AG04450 (cell line): ENCODE data around the gene GK2. TPM values are rescaled to one million over a fixed set of nuclear protein-coding genes. Genes with fewer than 3 reads are reported as not detected.

ENCODE experiments used
- CTCF ChIA-PET: fragments of 300-600, 350-600 bp; formaldehyde crosslinking; extraction: SDS; loops from one replicate; lab custom pipeline; 2022; ENCODE audit warnings: antibody characterized with exemption, inconsistent platforms; lab: Charles Lee
- POLR2A ChIA-PET: fragments of 350-600 bp; formaldehyde crosslinking; extraction: SDS; loops from one replicate; lab custom pipeline; 2021; ENCODE audit warnings: antibody characterized with exemption, inconsistent platforms; lab: Yijun Ruan, JAX
- DNase-seq: peaks from one replicate; pipeline ENCODE4 v3.0.0-alpha.2; 2011; ENCODE audit warnings: low read depth, low spot score
- H3K27ac ChIP-seq: one replicate; pipeline ENCODE4 v1.5.1; 2012; ENCODE audit warnings: low read depth, low read length, control low read depth
- H3K27me3 ChIP-seq: one replicate; pipeline ENCODE4 v1.6.0; 2012; ENCODE audit warnings: low read length; ENCODE audit not compliant: control insufficient read depth, insufficient read depth
- H3K4me3 ChIP-seq: 2 replicates; pipeline ENCODE4 v1.5.1; 2011; ENCODE audit warnings: mild to moderate bottlenecking, low read depth, low read length, control low read depth
- H3K9me3 ChIP-seq: 2 replicates; pipeline ENCODE4 v1.5.1; 2012; ENCODE audit warnings: low read length; ENCODE audit not compliant: control insufficient read depth, insufficient read depth
- polyA plus RNA-seq: library from polyadenylated mRNA; depleted of rRNA; stranded (reverse); fragments of >200 nt; gene quantifications from 2 replicates; pipeline ENCODE4 v1.2.3, GENCODE V29; 2011
- TF ChIP-seq, protein P1 (sequence below): IDR thresholded peaks from 2 replicates; pipeline ENCODE4 v1.5.1; 2011; ENCODE audit warnings: low read depth, low read length, control low read depth, inconsistent platforms

Gene GK2
- polyA plus RNA-seq, 1 experiment, result not detected

DNA sequence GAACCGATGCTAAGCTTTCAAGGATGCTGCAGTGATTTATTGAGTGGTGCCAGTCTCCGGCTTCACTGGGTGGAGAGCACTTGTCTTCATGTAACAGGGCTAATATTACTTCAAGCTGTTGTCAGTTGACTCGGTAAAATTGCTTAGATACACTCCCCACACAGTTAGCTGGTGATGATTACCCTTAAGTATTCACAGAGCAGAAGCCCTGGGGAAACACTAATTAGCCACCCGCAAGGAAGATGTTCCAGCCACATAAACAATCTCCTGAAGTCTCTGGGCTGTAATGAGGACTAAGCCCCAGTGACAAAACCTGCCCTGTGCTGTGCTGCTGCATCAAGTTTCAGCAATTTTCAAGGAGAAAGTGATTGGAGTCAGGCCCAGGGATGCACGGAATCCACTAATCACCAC, 37.3 kb upstream of the GK2 start:
- ChIA-PET POLR2A (no interaction called here), CTCF (no interaction called here)
- H3K27me3 ChIP-seq, result no peaks in the 10 kb centered on the region
- H3K4me3 ChIP-seq, result no peak overlapping the region
- TF ChIP-seq, protein P1, sequence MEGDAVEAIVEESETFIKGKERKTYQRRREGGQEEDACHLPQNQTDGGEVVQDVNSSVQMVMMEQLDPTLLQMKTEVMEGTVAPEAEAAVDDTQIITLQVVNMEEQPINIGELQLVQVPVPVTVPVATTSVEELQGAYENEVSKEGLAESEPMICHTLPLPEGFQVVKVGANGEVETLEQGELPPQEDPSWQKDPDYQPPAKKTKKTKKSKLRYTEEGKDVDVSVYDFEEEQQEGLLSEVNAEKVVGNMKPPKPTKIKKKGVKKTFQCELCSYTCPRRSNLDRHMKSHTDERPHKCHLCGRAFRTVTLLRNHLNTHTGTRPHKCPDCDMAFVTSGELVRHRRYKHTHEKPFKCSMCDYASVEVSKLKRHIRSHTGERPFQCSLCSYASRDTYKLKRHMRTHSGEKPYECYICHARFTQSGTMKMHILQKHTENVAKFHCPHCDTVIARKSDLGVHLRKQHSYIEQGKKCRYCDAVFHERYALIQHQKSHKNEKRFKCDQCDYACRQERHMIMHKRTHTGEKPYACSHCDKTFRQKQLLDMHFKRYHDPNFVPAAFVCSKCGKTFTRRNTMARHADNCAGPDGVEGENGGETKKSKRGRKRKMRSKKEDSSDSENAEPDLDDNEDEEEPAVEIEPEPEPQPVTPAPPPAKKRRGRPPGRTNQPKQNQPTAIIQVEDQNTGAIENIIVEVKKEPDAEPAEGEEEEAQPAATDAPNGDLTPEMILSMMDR, result no peak
- no peaks in the 10 kb centered on the region for H3K9me3 ChIP-seq
- DNase-seq, result no peak
- H3K27ac ChIP-seq, result no peak overlapping the region

DNA sequence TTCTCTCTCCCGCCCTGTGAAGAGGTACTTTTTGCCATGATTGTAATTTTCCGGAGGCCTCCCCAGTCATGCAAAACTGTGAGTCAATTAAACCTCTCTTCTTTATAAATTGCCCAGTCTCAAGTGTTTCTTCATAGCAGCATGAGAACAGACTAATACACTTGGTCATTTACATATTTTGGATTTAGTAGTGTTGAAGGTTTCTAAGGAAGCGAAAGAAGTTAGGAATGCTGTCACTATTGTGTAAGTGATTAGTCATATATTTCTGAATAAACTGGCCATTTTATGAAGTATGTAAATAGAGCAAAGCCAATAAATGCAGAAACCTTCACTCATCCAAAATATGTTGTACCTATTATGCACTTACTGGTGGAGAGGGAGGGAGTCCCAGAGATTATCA, 34.4 kb upstream of the GK2 start:
- no peak overlapping the region for H3K4me3 ChIP-seq
- no peak for DNase-seq
- POLR2A ChIA-PET, result no interaction called here

DNA sequence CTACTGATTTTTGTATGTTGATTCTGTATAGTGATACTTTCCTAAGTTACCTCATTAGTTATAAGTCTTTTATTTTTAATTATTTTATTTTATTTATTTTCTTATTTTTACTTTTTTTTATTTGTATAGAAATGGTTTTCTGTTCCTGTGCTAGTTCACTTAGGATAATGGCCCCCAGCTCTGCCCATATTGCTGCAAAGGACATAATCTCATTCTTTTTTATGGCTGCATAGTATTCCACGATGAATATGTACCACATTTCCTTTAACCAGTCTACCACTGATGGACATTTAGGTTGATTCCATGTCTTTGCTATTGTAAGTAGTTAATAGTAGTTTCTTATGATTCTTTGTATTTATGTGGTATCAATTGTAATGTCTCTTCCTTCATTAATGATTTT, 31.5 kb upstream of the GK2 start:
- POLR2A ChIA-PET, result no interaction called here
- Histone ChIP-seq H3K27me3 (no peaks in the 10 kb centered on the region), H3K27ac (no peak overlapping the region), H3K9me3 (no peaks in the 10 kb centered on the region), H3K4me3 (no peak overlapping the region)
- TF ChIP-seq, protein P1, result no peak
- DNase-seq, result no peak
- CTCF ChIA-PET, result no interaction called here

More for the DNA sequence above, 34.4 kb upstream of the GK2 start:
- Histone ChIP-seq H3K9me3 (no peaks in the 10 kb centered on the region), H3K27me3 (no peaks in the 10 kb centered on the region), H3K27ac (no peak overlapping the region)
- CTCF ChIA-PET, result no interaction called here
- TF ChIP-seq, protein P1, result no peak

DNA sequence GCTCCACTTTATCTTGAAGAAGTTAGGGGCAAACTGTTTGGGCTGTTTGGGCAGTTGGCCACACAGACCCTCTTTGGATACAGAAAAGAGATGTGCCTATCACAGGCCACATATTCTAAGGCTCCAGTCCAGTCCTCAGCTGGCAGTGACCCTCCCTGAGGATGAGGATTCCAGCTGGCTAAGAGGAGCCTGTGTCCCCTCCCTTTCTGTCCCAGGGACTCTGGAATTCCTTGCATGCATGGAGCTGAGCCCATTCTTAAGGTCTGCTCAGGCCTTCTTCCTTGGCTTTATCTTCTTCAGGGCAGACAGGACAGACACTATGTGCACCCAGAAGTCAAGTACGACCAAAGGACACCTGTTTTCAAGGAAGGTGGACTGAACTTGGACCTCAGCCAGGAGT, 23.8 kb upstream of the GK2 start:
- Histone ChIP-seq H3K27me3 (no peaks in the 10 kb centered on the region), H3K27ac (no peak overlapping the region), H3K9me3 (no peaks in the 10 kb centered on the region), H3K4me3 (no peak overlapping the region)
- POLR2A ChIA-PET, result no interaction called here
- DNase-seq, result no peak
- CTCF ChIA-PET, result no interaction called here
- TF ChIP-seq, protein P1, result no peak

DNA sequence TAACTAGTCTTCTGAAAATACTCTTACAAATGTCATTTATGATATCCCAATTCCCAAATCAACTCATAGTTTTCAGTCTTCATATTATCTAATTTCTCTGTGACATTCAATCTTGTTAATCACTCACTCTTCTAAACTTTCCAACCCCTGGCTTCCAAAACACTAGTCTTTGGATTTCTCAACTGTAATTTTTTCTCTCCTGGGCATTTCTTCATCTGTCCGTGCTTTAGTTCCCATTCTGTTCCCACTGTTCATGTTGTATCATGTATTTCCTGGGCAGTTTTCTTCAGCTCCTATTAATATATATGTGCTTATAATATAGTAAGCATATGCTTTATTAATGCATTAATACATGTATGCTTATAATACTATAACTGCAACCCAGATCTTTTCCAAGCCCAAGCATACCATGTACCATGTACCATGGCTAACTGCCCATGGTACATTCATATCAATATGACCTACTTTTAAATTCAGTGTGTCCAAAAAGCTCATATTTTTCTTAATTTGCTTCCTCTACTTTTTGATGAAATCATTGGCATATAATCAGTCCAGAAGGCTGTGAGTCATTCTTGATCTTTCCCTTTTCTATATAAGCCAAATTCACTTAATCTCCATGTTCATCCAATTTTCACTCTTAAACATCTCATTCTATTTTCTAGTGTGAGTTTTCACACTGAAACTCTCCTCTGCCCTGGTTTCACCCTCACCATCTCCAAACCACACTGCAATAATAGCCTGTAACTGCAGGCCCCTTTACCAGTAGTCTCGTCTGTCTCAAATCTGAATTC, 21.3 kb upstream of the GK2 start:
- Histone ChIP-seq H3K27me3 (no peaks in the 10 kb centered on the region), H3K9me3 (no peaks in the 10 kb centered on the region), H3K27ac (no peak overlapping the region), H3K4me3 (no peak overlapping the region)
- POLR2A ChIA-PET, result no interaction called here
- CTCF ChIA-PET, result no interaction called here
- TF ChIP-seq, protein P1, result no peak
- DNase-seq, result no peak
